HepG2 (cell line): Measurements from ENCODE around the gene MMAA. TPM values are rescaled to one million over a fixed set of nuclear protein-coding genes. Genes with fewer than 3 reads are reported as not detected.

Source experiments
- CEBPZ ChIP-seq: IDR thresholded peaks from 2 replicates; pipeline ENCODE4 v1.6.1; 2012; ENCODE audit warnings: low read length, improper control_type of control experiment
- HOXA7 ChIP-seq: sonication (generic); formaldehyde crosslinking; IDR thresholded peaks from 2 replicates; pipeline ENCODE4 v1.8.1; 2022; ENCODE audit warnings: mild to moderate bottlenecking, missing genetic modification reagents, moderate library complexity
- ISL2 ChIP-seq: sonication (generic); formaldehyde crosslinking; IDR thresholded peaks from 2 replicates; pipeline ENCODE4 v1.5.0; 2020; ENCODE audit warnings: missing genetic modification reagents
- KLF9 ChIP-seq: IDR thresholded peaks from 2 replicates; pipeline ENCODE4 v1.6.1; 2016; ENCODE audit warnings: low read depth
- MBNL3 ChIP-seq: fragments of 250-450 bp; sonication (Bioruptor Pico); conservative IDR thresholded peaks from 2 replicates; pipeline ENCODE4 v1.8.0; 2022; ENCODE audit warnings: mild to moderate bottlenecking, inconsistent platforms
- MLXIP ChIP-seq: sonication (generic); formaldehyde crosslinking; IDR thresholded peaks from 2 replicates; pipeline ENCODE4 v1.9.0; 2021; ENCODE audit warnings: missing genetic modification reagents, borderline replicate concordance
- RELA ChIP-seq: sonication (generic); formaldehyde crosslinking; IDR thresholded peaks from 2 replicates; pipeline ENCODE4 v1.4.0; 2020; ENCODE audit warnings: missing genetic modification reagents
- RFXANK ChIP-seq: IDR thresholded peaks from 2 replicates; pipeline ENCODE4 v1.6.1; 2016
- SSRP1 ChIP-seq: IDR thresholded peaks from 2 replicates; pipeline ENCODE4 v1.6.1; 2016; ENCODE audit warnings: control low read depth
- ZBTB39 ChIP-seq: sonication (generic); formaldehyde crosslinking; IDR thresholded peaks from 2 replicates; pipeline ENCODE4 v1.5.0; 2020; ENCODE audit warnings: missing genetic modification reagents
- ZNF17 ChIP-seq: sonication (generic); formaldehyde crosslinking; IDR thresholded peaks from 2 replicates; pipeline ENCODE4 v1.5.0; 2020; ENCODE audit warnings: mild to moderate bottlenecking, missing genetic modification reagents
- ZNF496 ChIP-seq: sonication (generic); formaldehyde crosslinking; IDR thresholded peaks from 2 replicates; pipeline ENCODE4 v1.8.1; 2023; ENCODE audit warnings: mild to moderate bottlenecking, moderate library complexity, missing genetic modification reagents; ENCODE audit not compliant: insufficient replicate concordance
- ZNF609 ChIP-seq: sonication (generic); formaldehyde crosslinking; IDR thresholded peaks from 2 replicates; pipeline ENCODE4 v1.4.0; 2020; ENCODE audit warnings: mild to moderate bottlenecking, missing genetic modification reagents, borderline replicate concordance
- ZNF792 ChIP-seq: IDR thresholded peaks from 2 replicates; pipeline ENCODE4 v1.6.1; 2016
- polyA plus RNA-seq, 8 experiments: library from polyadenylated mRNA; depleted of rRNA in 3 of 8; stranded (reverse) in 7 of 8; unstranded in 1 of 8; fragments of >200 nt; fragmentation: Illumina TruSeq in 4 of 8; extraction: Trizol in 4 of 8; gene quantifications; 2 replicates each; pipeline versions ENCODE4 v1.2.1 to v1.2.3, GENCODE V29; 2011 to 2016; ENCODE audit warnings: low read depth in 4 of 8, missing spikeins in 1 of 8, mixed read lengths in 1 of 8; ENCODE audit not compliant: insufficient read depth in 1 of 8
- total RNA-seq, 5 experiments: library from RNA; depleted of rRNA; stranded (reverse); fragments of >200 nt; fragmentation: Illumina TruSeq; extraction: Trizol; gene quantifications; 2 replicates each; pipeline ENCODE4 v1.2.3, GENCODE V29; 2016; ENCODE audit warnings: low read depth in 1 of 5

The MMAA gene
- total and polyA plus RNA-seq, 2 of the 13 experiments (the other 11 are each of a cell fraction or from before 2014, with no cell fraction given) = 1.3 to 2.8 TPM

GRCh38 chr4:145618932-145619638 lies at the start of gene MMAA (continued):
- no peak; the same call in 1 of the 2 replicates for TF ChIP-seq ZNF609
- TF ChIP-seq ZNF17 (CRISPR knock-in tag) = no peak; the same call in 1 of the 2 replicates
- peak; percentile 34; the same call in 1 of the 2 replicates for TF ChIP-seq ZBTB39 (CRISPR knock-in tag)
- no peak for TF ChIP-seq MBNL3 (CRISPR knock-in tag)
- TF ChIP-seq ZNF496 (CRISPR knock-in tag) = no peak
- TF ChIP-seq RFXANK (CRISPR knock-in tag) = no peak
- TF ChIP-seq RELA (CRISPR knock-in tag) = no peak
- TF ChIP-seq HOXA7 = no peak
- TF ChIP-seq MLXIP (CRISPR knock-in tag) = no peak
- peak; percentile 83; the same call in 1 of the 2 replicates for TF ChIP-seq KLF9 (CRISPR knock-in tag)
- no peak for TF ChIP-seq ISL2 (CRISPR knock-in tag)
- no peak for TF ChIP-seq SSRP1 (CRISPR knock-in tag)
- no peak for TF ChIP-seq CEBPZ
- peak; percentile 88; the same call in 1 of the 2 replicates for TF ChIP-seq ZNF792 (CRISPR knock-in tag)
